DND-41 (cell line): Measurements from ENCODE around the gene TRAM2.
A peak's percentile ranks its signal among the peaks of the same experiment; 100 is the strongest.

ENCODE experiments used
- CTCF ChIP-seq: IDR thresholded peaks from 2 replicates; pipeline ENCODE4 v1.5.1; 2012; ENCODE audit warnings: borderline replicate concordance, low read length, moderate library complexity, mild to moderate bottlenecking; ENCODE audit not compliant: poor library complexity, severe bottlenecking; ENCODE audit errors: extremely low read depth
- EZH2 ChIP-seq: IDR thresholded peaks from 3 replicates; pipeline ENCODE4 v1.6.1; 2012; ENCODE audit warnings: borderline replicate concordance, low read depth, mild to moderate bottlenecking, moderate library complexity, low read length, inconsistent platforms; ENCODE audit not compliant: severe bottlenecking

DNA sequence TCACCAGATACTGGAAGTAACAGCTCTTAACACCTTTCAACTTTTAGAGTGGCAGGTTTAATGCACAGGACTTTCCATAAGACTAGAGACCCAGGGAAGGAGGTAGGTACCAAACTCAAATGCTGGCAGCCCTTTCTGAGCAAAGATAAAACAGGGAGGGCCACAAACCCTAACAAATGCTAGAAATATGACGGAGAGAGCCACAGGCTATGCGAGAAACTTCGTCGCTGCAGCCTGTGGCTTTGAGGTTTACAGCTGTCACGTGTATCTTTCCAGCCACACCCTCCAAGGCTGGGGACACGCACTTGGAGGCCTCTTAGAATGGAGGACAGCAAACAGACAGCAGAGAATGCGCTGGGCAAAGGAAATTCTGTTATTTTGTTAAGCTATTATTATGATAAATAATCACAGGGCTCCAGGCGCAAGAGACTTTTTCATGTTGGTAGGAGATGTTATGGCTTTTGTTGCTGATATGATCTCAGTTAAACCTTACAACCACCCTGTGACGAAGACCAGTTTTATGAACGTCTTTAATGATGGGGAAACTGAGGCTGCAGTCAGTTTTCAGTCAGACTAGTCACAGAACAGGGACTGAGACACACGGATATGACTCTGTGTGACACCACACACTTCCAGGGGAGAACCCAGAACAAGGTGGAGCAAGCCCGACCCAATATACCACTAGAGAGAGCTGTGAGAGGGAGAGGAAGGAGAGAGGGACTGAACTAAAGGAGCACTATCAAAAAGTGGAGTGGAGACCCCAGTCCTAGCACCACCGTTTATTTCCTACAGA is 2.0 kb downstream of the TRAM2 start:
- TF ChIP-seq CTCF (peak; percentile 12), EZH2 (no peak)
